ENCODE data around the gene ADGRG6.
A peak's percentile ranks its signal among the peaks of the same experiment; 100 is the strongest.

The ADGRG6 gene

GRCh38 chr6:142339113-142339512, 37.3 kb downstream of the ADGRG6 start:
- H3K4me1 ChIP-seq (ENCODE audit: control insufficient read depth, insufficient read depth, low read length) = peaks cover 3% of the 10 kb centered on the region; the same call in 1 of the 2 replicates
- no peak overlapping the region for H3K27ac ChIP-seq (ENCODE audit: extremely low read depth, low read depth, low read length)
- H3K36me3 ChIP-seq (ENCODE audit: control insufficient read depth in 2 of 2, insufficient read depth in 1 of 2, low read length in 2 of 2) = no peaks in the 10 kb centered on the region
- no peak for TF ChIP-seq ZNF23 (tag by site-specific recombination; IDR thresholded peaks at IDR 0.05; ENCODE audit: borderline replicate concordance)
- no peak for TF ChIP-seq ZNF792 (tag by site-specific recombination; IDR thresholded peaks at IDR 0.05)
- TF ChIP-seq ZNF175 (tag by site-specific recombination; IDR thresholded peaks at IDR 0.05) = no peak
- no peak for TF ChIP-seq ZBTB1 (tag by site-specific recombination; IDR thresholded peaks at IDR 0.05)
- TF ChIP-seq, protein P1, sequence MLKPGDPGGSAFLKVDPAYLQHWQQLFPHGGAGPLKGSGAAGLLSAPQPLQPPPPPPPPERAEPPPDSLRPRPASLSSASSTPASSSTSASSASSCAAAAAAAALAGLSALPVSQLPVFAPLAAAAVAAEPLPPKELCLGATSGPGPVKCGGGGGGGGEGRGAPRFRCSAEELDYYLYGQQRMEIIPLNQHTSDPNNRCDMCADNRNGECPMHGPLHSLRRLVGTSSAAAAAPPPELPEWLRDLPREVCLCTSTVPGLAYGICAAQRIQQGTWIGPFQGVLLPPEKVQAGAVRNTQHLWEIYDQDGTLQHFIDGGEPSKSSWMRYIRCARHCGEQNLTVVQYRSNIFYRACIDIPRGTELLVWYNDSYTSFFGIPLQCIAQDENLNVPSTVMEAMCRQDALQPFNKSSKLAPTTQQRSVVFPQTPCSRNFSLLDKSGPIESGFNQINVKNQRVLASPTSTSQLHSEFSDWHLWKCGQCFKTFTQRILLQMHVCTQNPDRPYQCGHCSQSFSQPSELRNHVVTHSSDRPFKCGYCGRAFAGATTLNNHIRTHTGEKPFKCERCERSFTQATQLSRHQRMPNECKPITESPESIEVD (tag by site-specific recombination; IDR thresholded peaks at IDR 0.05) = no peak
- TF ChIP-seq SCRT1 (tag by site-specific recombination; IDR thresholded peaks at IDR 0.05; ENCODE audit: borderline replicate concordance) = no peak
- no peak for TF ChIP-seq ZNF510 (tag by site-specific recombination; IDR thresholded peaks at IDR 0.05; ENCODE audit: insufficient replicate concordance)
- CTCF ChIA-PET = interaction anchor here (1.0 to 1.2 kb wide), 2 partner anchors 9 to 15 kb away, joined by 4 to 5 read pairs; no protein-coding TSS in a partner anchor
- POLR2A ChIA-PET = interaction anchor here (1.3 kb wide), 1 partner anchor 48 kb away, joined by 3 read pairs; no protein-coding TSS in a partner anchor
- no peak overlapping the region for H3K4me3 ChIP-seq (ENCODE audit: low read depth, low read length)
- H3K9me3 ChIP-seq (ENCODE audit: control insufficient read depth, insufficient read depth, low read depth, low read length) = no peaks in the 10 kb centered on the region

DNA sequence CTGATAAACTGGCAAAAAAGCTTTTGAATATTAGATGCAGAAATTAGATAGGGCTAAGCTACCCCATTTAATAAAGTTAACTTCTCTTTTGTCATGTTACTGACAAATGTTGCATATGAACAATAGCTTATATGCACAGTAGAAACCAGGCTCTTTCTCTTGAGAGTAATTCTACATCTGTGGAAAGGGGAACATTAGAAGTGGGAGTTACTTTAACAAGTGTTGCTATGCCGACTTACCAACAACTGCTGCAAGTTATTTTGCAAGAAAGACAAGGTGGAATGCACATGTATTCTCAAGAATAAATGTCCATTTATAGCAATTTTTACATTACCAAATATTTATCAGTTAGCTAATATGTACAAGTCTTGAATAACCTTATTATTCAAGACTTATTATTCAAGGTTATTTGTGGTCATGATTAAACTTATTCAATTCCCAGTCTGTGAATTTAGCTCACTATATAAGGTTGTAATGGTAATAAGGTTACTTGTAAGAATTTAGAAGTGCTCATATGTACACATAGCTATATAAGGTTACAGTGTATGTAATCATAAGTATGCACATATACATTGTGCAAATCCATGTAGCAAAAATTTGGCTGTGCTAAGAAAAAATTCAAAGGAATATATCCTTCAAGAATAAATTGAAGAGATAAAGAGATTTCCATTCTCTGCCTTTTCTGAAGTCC, 38.3 kb downstream of the ADGRG6 start:
- POLR2A ChIA-PET = interaction anchor here (0.7 to 1.3 kb wide), 2 partner anchors 21 to 47 kb away, joined by 3 read pairs; no protein-coding TSS in a partner anchor

GRCh38 chr6:142341855-142342330, 40.1 kb downstream of the ADGRG6 start:
- Histone ChIP-seq H3K9me3 (ENCODE audit: control insufficient read depth, insufficient read depth, low read depth, low read length) (no peaks in the 10 kb centered on the region), H3K27ac (ENCODE audit: extremely low read depth, low read depth, low read length) (no peak overlapping the region), H3K4me3 (ENCODE audit: low read depth, low read length) (no peak overlapping the region), H3K4me1 (ENCODE audit: control insufficient read depth, insufficient read depth, low read length) (no peaks in the 10 kb centered on the region), H3K36me3 (ENCODE audit: control insufficient read depth in 2 of 2, insufficient read depth in 1 of 2, low read length in 2 of 2) (no peaks in the 10 kb centered on the region)
- TF ChIP-seq PRDM1 (tag by site-specific recombination; IDR thresholded peaks at IDR 0.05) (peak; percentile 52), ZNF19 (tag by site-specific recombination; IDR thresholded peaks at IDR 0.05; ENCODE audit: low read depth) (no peak)
- POLR2A ChIA-PET = no interaction called here
- CTCF ChIA-PET = interaction anchor here (1.3 kb wide), 1 partner anchor 133 kb away, joined by 4 read pairs; no protein-coding TSS in a partner anchor

More for the DNA sequence above, 38.3 kb downstream of the ADGRG6 start:
- Histone ChIP-seq H3K4me3 (ENCODE audit: low read depth, low read length) (no peak overlapping the region), H3K4me1 (ENCODE audit: control insufficient read depth, insufficient read depth, low read length) (peaks cover 3% of the 10 kb centered on the region; the same call in 1 of the 2 replicates), H3K36me3 (ENCODE audit: control insufficient read depth in 2 of 2, insufficient read depth in 1 of 2, low read length in 2 of 2) (no peaks in the 10 kb centered on the region), H3K9me3 (ENCODE audit: control insufficient read depth, insufficient read depth, low read depth, low read length) (no peaks in the 10 kb centered on the region), H3K27ac (ENCODE audit: extremely low read depth, low read depth, low read length) (no peak overlapping the region)
- TF ChIP-seq ZNF223 (tag by site-specific recombination; IDR thresholded peaks at IDR 0.05) = no peak
- TF ChIP-seq, protein P2, sequence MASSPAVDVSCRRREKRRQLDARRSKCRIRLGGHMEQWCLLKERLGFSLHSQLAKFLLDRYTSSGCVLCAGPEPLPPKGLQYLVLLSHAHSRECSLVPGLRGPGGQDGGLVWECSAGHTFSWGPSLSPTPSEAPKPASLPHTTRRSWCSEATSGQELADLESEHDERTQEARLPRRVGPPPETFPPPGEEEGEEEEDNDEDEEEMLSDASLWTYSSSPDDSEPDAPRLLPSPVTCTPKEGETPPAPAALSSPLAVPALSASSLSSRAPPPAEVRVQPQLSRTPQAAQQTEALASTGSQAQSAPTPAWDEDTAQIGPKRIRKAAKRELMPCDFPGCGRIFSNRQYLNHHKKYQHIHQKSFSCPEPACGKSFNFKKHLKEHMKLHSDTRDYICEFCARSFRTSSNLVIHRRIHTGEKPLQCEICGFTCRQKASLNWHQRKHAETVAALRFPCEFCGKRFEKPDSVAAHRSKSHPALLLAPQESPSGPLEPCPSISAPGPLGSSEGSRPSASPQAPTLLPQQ (tag by site-specific recombination; IDR thresholded peaks at IDR 0.05) = no peak
- no peak for TF ChIP-seq ZNF112 (tag by site-specific recombination; IDR thresholded peaks at IDR 0.05)
- no peak for TF ChIP-seq ZNF473 (tag by site-specific recombination; IDR thresholded peaks at IDR 0.05)
- no peak for TF ChIP-seq HOXA7 (CRISPR knock-in tag; IDR thresholded peaks at IDR 0.05; ENCODE audit: borderline replicate concordance)
- no peak for TF ChIP-seq PATZ1 (tag by site-specific recombination; IDR thresholded peaks at IDR 0.05)
- CTCF ChIA-PET = interaction anchor here (0.6 to 0.8 kb wide), 5 partner anchors 16 to 520 kb away, joined by 3 to 7 read pairs (median 3); no protein-coding TSS in a partner anchor
